NOMO-1 treated with dmso at 0.1 percent for 144 hours (cell line): ENCODE results near the gene CRY1.

Experiments used
- DNase-seq: peaks from one replicate; lab custom pipeline; 2025; ENCODE audit not compliant: unreplicated experiment; lab: John Stamatoyannopoulos, UW

CRY1 gene

DNA sequence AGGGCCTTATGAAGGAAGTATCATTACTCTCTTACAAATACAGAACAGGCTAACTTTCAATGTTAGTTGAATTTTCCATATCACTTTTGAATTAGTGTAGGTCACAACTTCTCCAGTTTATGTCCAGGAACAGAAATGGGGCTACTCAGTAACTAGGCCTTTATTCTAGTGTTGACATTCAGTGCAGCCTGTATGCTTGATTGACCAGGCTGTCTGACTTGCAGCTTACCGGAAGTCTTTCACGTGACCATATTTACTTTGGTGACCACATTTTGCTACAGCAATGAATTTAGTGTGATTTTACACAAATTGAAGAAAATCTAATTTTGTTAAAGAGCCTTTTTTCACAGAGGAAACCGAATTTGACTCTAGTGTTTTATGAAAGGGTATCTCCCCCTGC is 118.8 kb downstream of the CRY1 start:
- DNase-seq = no peak

DNA sequence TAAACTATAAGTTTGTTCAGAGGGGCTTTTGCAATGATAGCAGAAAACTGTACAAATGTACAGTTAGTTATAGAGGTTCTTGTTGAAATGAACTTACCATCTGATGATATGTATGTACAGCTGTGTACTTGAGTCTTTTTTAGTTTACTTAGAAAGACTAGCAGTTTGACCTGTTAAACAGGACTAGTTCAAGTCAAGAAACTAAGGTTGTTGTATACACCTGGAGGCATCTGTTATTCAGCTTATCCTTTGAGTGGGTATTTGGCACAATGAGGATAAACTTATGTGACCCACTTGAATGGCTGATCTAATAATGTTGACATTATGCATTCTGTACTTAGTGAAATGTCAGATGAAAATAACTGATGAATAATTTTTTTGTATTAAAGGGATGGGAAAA is 119.8 kb downstream of the CRY1 start:
- no peak for DNase-seq

DNA sequence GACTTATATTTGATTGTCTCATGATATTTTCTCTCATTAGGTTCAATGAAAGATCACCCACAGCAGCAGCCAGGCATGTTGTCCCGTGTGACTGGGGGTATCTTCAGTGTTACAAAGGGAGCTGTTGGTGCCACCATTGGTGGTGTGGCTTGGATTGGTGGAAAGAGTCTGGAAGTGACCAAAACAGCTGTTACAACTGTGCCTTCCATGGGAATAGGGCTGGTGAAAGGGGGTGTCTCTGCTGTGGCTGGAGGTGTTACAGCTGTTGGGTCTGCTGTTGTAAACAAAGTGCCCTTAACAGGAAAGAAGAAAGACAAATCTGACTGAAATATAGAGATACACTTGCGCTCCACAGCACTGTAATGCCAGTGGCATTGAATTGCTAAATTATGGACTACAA is 122.3 kb downstream of the CRY1 start:
- DNase-seq = no peak

DNA sequence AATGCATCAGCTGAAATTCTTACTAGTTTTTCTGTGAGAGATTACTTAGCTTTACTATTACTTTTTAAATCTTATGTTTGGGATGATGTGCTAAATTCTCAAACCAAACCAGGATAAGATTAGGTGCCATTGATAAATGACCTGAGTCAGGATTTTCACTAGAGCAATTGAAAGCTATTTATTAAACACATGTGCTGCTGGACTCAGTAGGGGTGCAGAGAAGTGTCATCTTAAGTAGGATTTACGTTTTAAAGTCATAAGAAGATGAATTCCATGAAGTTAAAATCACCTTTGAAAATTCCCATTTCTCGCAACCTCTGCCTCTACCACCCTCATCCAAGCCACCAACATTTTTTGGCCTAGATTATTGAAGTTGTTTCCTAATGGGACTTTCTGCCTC is 128.8 kb downstream of the CRY1 start:
- no peak for DNase-seq

GRCh38 chr12:106962286-106962685 is 131.1 kb downstream of the CRY1 start:
- DNase-seq = no peak

- DNase-seq = no peak
Observed at GRCh38 chr12:106960443-106960842, 132.9 kb downstream of the CRY1 start.

DNA sequence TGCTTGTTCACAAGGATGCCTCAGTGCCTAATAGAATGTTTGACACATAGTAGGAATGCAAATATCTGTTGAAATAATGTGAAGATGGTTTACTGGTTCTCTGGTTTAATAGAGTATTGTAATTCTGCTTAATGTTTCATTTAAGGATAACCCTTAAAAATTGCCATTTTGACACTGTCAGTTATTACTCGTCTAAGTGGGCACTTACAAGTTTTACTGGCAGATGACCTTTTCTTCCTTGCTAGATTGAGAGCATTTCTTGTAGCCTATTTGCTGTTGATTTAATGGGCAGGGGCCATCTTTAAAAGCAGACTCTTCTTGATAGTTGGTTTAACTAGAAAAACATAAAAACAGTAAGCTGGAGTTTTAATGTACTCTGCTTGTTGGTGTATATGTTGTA is 135.8 kb downstream of the CRY1 start:
- no peak for DNase-seq

- no peak for DNase-seq
Observed at GRCh38 chr12:106956048-106956578, 137.2 kb downstream of the CRY1 start.

GRCh38 chr12:106955377-106956047 is 137.8 kb downstream of the CRY1 start, which contains the start of gene TMEM263:
TSS of gene TMEM263 (plus strand) at chr12:106955907. CDS start at chr12:106967117, 11,210 bp downstream.
- peak; percentile 78 for DNase-seq

DNA sequence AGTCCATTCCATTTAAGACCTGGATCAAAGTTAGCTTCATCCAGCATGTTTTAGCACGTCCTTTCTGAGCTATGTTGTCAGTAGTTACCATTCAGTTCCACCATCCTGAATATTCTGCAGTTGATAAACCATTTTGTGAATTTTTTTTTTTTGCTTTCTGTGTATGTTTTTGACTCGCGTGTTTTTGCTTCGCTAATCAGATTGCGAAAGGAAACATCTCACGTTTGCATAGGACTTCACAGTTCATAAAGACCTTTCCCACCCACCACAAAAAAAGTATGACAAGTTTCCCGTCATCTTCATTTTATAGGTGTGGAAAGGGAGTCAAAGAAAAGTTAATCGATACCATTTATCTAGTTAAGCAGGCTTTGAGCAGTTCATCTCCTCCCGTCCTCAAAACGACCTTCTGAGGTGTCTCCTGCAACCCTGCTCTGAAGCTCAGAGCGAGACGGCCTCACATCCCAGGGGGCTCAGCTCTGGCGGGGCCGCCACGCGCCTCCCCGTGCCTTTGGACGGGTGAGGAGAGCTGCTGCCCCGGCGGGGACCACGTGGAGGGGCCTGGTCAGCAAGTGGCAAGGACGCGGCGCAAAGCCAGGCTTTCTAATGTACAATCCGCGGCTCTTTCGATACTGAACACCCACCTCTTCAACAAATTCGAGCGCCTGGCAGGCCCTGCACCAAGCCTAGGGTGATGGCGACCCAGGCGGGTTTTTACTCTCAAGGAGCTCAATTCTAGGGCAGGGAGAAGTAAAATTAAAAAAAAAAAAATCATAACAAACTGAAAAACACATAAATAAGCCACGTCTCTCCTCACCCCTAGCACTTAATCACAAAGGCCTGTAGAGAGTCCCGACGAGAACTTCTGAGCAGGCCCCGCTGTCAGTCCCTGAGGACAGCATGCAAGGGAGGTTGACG is 138.6 kb downstream of the CRY1 start:
- no peak for DNase-seq

- DNase-seq = no peak
Observed at GRCh38 chr12:106953352-106954250, 139.7 kb downstream of the CRY1 start.

- DNase-seq = no peak
Observed at GRCh38 chr12:106950591-106950990, 142.8 kb downstream of the CRY1 start.

DNA sequence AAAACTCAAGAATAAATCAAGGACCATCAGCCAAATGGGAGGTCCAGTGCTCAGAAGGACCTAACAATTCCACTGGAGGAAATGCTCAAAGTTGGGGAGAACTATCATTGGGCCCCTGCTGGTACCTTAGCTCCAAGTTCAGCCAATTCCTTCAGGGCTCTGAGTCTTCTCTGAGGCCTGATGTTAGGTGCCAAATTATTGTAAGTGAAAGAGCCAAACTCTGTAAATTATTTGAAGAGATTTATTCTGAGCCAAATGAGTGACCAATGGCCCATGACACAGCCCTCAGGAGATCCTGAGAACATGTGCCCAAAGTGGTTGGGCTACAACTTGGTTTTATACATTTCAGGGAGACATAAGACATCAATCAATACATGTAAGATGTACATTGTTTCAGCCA is 145.9 kb downstream of the CRY1 start:
- no peak for DNase-seq

GRCh38 chr12:106945261-106945851 is 148.0 kb downstream of the CRY1 start:
- no peak for DNase-seq

- DNase-seq = no peak
Observed at GRCh38 chr12:106942775-106943174, 150.6 kb downstream of the CRY1 start.

DNA sequence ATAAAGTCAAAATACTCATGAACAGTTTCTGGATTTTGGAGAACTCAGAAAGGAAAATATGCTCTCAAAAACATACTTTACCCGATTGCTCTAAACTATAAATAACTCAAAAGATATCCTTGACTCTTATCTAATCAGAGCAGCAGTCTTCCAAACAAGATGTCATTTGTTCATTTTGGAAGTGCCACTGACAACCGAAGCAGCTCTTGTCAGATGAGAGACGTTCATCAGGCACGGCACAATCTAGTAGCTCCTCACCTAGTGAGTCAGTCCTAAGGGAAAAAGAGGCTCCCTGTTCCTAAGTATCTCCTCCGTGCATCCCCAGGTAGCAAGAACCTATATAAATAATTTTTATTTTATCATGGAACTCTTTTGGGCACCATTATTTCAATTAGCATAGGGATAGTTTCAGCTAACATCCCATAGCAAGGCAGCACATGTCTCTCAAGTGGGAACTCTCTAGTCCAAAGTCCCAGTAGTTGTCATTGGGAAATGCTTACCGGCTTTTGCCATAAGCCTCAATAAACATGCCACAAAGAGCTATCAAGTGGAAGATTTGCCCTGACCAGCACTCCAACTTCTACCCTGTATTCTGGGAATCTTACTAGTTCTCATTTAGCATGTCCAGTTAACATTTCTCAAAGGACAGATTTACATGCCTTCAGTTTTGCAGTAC is 151.7 kb downstream of the CRY1 start:
- DNase-seq = no peak
